ENCODE measurements around the gene INPP5D. TPM values are rescaled to one million over a fixed set of nuclear protein-coding genes. Genes with fewer than 3 reads are reported as not detected.

The INPP5D gene
- total and polyA plus RNA-seq, 2 donors (not counting 3 experiments of a cell fraction or from before 2014, with no cell fraction given): 13.9 to 46.6 TPM

DNA sequence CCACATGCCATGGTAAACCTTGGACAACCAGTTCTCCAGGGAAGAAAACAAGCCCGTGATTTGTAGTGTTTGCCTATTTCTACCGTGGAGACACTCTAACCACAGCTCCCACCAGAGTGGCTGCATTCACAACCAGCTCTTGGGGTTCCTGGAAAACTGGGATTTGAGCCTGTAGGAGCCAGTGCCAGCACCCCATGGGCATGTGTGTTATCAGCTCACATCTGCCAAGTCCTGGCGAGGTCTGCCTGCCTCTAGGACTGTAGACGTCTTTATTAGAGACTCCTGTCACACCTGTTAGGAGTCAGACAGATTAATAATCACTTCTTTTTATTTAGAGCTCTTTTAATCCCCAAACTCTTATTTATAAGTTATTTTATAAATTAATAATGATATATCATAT lies 41.0 kb downstream of the INPP5D start:
- Histone ChIP-seq H3K27ac (ENCODE audit: insufficient read depth, low read depth, low read length) (no peak overlapping the region), H3K79me2 (ENCODE audit: control insufficient read depth, insufficient read depth, low read length) (no peaks in the 10 kb centered on the region), H2AFZ (ENCODE audit: low read depth, low read length) (no peak overlapping the region), H3K36me3 (ENCODE audit: control insufficient read depth in 2 of 2, extremely low read depth in 1 of 2, insufficient read depth in 2 of 2, low read length in 2 of 2) (peaks cover 0 to 3% of the 10 kb centered on the region in 2 experiments), H3K9me3 (replicated peaks; ENCODE audit: control insufficient read depth, insufficient read depth, low read length) (no peaks in the 10 kb centered on the region), H3K4me2 (ENCODE audit: insufficient read depth, low read length) (no peak overlapping the region), H4K20me1 (replicated peaks; ENCODE audit: control insufficient read depth, extremely low read depth, insufficient read depth, low read length) (no peaks in the 10 kb centered on the region), H3K4me1 (ENCODE audit: control insufficient read depth, extremely low read depth, insufficient read depth, low read length) (peaks cover 4% of the 10 kb centered on the region), H3K4me3 (replicated peaks in 1 of 3; ENCODE audit: insufficient read depth in 1 of 3, low read depth in 1 of 3, low read length in 3 of 3) (no peak overlapping the region), H3K9me1 (replicated peaks; ENCODE audit: control insufficient read depth, extremely low read depth, insufficient read depth, low read length) (no peaks in the 10 kb centered on the region), H3K27me3 (ENCODE audit: control insufficient read depth in 2 of 2, insufficient read depth in 2 of 2, low read length in 2 of 2) (no peaks in the 10 kb centered on the region), H3K9ac (replicated peaks; ENCODE audit: extremely low read depth, insufficient read depth, low read length) (no peak overlapping the region)
- POLR2A ChIA-PET: no interaction called here
- TF ChIP-seq EZH2 (IDR thresholded peaks at IDR 0.05; ENCODE audit: borderline replicate concordance, low read depth, low read length, severe bottlenecking): no peak
- no peak for TF ChIP-seq JUN (IDR thresholded peaks at IDR 0.05; ENCODE audit: borderline replicate concordance, insufficient read depth, insufficient read length, low read depth)
- BruUV-seq (replicated peaks): no TSS peak
- DNase-seq (ENCODE audit: low read depth, low spot score): no peak
- CTCF ChIA-PET: interaction anchor here (1.0 to 1.6 kb wide), 2 partner anchors 12 to 49 kb away, joined by 3 to 5 read pairs; no protein-coding TSS in a partner anchor
- dilution Hi-C loops (cut with MboI; ENCODE audit: extremely low pct_ligation_motif_present, low sequenced_read_pairs) (no loop called here), intact Hi-C loops (cut with micrococcal nuclease) (no loop called here)
- peak; percentile 18 for FAIRE-seq

DNA sequence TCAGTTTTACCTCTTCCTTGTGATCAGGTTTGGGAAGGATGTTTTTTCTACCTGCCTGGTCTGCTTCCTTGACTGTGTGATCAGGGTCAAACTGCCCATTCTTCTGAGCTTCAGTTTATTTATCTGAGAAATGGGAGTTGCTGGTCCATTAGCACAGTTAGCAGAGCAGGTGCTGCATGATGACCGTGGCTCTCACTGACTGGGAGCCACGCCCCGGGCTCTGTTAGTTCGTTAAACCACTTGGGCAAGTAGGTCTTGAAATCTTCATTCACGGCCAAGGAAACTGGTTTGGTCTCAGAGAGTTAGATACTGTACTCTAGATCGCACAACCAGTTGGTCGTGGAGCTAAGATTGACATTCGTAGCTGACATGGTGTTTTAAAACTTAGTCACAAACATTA lies 41.7 kb downstream of the INPP5D start:
- peaks cover 0 to 3% of the 10 kb centered on the region in 2 experiments for H3K36me3 ChIP-seq (ENCODE audit: control insufficient read depth in 2 of 2, extremely low read depth in 1 of 2, insufficient read depth in 2 of 2, low read length in 2 of 2)
- no peak for TF ChIP-seq FOS (IDR thresholded peaks at IDR 0.05; ENCODE audit: borderline replicate concordance, insufficient read depth, low read length)
- no peak for TF ChIP-seq MYC (IDR thresholded peaks at IDR 0.05; ENCODE audit: low read depth, low read length)
- TF ChIP-seq, protein P1, sequence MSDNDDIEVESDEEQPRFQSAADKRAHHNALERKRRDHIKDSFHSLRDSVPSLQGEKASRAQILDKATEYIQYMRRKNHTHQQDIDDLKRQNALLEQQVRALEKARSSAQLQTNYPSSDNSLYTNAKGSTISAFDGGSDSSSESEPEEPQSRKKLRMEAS (IDR thresholded peaks at IDR 0.05; ENCODE audit: insufficient read depth, insufficient read length): no peak
- no peak for TF ChIP-seq POLR2AphosphoS5 (IDR thresholded peaks at IDR 0.05; ENCODE audit: insufficient read depth, low read depth, low read length)
- no peak for TF ChIP-seq GATA2 (IDR thresholded peaks at IDR 0.05; ENCODE audit: insufficient read depth, insufficient read length, low read depth, low read length)
- TF ChIP-seq EZH2 (IDR thresholded peaks at IDR 0.05; ENCODE audit: borderline replicate concordance, low read depth, low read length, severe bottlenecking): no peak
- TF ChIP-seq, protein P2, sequence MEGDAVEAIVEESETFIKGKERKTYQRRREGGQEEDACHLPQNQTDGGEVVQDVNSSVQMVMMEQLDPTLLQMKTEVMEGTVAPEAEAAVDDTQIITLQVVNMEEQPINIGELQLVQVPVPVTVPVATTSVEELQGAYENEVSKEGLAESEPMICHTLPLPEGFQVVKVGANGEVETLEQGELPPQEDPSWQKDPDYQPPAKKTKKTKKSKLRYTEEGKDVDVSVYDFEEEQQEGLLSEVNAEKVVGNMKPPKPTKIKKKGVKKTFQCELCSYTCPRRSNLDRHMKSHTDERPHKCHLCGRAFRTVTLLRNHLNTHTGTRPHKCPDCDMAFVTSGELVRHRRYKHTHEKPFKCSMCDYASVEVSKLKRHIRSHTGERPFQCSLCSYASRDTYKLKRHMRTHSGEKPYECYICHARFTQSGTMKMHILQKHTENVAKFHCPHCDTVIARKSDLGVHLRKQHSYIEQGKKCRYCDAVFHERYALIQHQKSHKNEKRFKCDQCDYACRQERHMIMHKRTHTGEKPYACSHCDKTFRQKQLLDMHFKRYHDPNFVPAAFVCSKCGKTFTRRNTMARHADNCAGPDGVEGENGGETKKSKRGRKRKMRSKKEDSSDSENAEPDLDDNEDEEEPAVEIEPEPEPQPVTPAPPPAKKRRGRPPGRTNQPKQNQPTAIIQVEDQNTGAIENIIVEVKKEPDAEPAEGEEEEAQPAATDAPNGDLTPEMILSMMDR (IDR thresholded peaks at IDR 0.05; ENCODE audit: extremely low read depth in 1 of 2, insufficient read depth in 1 of 2, low read depth in 1 of 2, low read length in 2 of 2): no peak
- TF ChIP-seq POLR2A (IDR thresholded peaks at IDR 0.05; ENCODE audit: low read depth, low read length): no peak
- no peak for TF ChIP-seq JUN (IDR thresholded peaks at IDR 0.05; ENCODE audit: borderline replicate concordance, insufficient read depth, insufficient read length, low read depth)
- CTCF ChIA-PET: interaction anchor here (1.2 to 1.5 kb wide), 2 partner anchors 12 to 42 kb away, joined by 3 read pairs; partner anchors contain the start of gene INPP5D
- dilution Hi-C loops (cut with MboI; ENCODE audit: extremely low pct_ligation_motif_present, low sequenced_read_pairs): no loop called here
- FAIRE-seq (no peak), DNase-seq (ENCODE audit: low read depth, low spot score) (no peak)
- H3K9ac ChIP-seq (replicated peaks; ENCODE audit: extremely low read depth, insufficient read depth, low read length): no peak overlapping the region
- no peaks in the 10 kb centered on the region for H3K9me3 ChIP-seq (replicated peaks; ENCODE audit: control insufficient read depth, insufficient read depth, low read length)
- intact Hi-C loops (cut with micrococcal nuclease): no loop called here
- H3K9me1 ChIP-seq (replicated peaks; ENCODE audit: control insufficient read depth, extremely low read depth, insufficient read depth, low read length): no peaks in the 10 kb centered on the region
- H4K20me1 ChIP-seq (replicated peaks; ENCODE audit: control insufficient read depth, extremely low read depth, insufficient read depth, low read length): no peaks in the 10 kb centered on the region
- POLR2A ChIA-PET: no interaction called here
- no peaks in the 10 kb centered on the region for H3K79me2 ChIP-seq (ENCODE audit: control insufficient read depth, insufficient read depth, low read length)
- no TSS peak for BruUV-seq (replicated peaks)
- no peak overlapping the region for H2AFZ ChIP-seq (ENCODE audit: low read depth, low read length)
- no peak overlapping the region for H3K27ac ChIP-seq (ENCODE audit: insufficient read depth, low read depth, low read length)
- no peaks in the 10 kb centered on the region for H3K27me3 ChIP-seq (ENCODE audit: control insufficient read depth in 2 of 2, insufficient read depth in 2 of 2, low read length in 2 of 2)
- no peak overlapping the region for H3K4me3 ChIP-seq (replicated peaks in 1 of 3; ENCODE audit: insufficient read depth in 1 of 3, low read depth in 1 of 3, low read length in 3 of 3)
- no peak overlapping the region for H3K4me2 ChIP-seq (ENCODE audit: insufficient read depth, low read length)
- H3K4me1 ChIP-seq (ENCODE audit: control insufficient read depth, extremely low read depth, insufficient read depth, low read length): peaks cover 4% of the 10 kb centered on the region

Measured in endothelial cell of umbilical vein (primary cell).